HG03457 (cell line): ENCODE data around the gene KLHL5.
"Not testable (repeated sequence)": the region's sequence is repeated elsewhere in the genome, so short reads cannot be mapped to it uniquely, and the experiment has no call there.

Experiments
- ATAC-seq: cut with Tn5 transposase; IDR thresholded peaks from one replicate; pipeline ENCODE4 v1.9.1; 2021; ENCODE audit warnings: moderate number of reproducible peaks; ENCODE audit not compliant: unreplicated experiment

Gene KLHL5, protein sequence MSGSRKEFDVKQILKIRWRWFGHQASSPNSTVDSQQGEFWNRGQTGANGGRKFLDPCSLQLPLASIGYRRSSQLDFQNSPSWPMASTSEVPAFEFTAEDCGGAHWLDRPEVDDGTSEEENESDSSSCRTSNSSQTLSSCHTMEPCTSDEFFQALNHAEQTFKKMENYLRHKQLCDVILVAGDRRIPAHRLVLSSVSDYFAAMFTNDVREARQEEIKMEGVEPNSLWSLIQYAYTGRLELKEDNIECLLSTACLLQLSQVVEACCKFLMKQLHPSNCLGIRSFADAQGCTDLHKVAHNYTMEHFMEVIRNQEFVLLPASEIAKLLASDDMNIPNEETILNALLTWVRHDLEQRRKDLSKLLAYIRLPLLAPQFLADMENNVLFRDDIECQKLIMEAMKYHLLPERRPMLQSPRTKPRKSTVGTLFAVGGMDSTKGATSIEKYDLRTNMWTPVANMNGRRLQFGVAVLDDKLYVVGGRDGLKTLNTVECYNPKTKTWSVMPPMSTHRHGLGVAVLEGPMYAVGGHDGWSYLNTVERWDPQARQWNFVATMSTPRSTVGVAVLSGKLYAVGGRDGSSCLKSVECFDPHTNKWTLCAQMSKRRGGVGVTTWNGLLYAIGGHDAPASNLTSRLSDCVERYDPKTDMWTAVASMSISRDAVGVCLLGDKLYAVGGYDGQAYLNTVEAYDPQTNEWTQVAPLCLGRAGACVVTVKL

DNA sequence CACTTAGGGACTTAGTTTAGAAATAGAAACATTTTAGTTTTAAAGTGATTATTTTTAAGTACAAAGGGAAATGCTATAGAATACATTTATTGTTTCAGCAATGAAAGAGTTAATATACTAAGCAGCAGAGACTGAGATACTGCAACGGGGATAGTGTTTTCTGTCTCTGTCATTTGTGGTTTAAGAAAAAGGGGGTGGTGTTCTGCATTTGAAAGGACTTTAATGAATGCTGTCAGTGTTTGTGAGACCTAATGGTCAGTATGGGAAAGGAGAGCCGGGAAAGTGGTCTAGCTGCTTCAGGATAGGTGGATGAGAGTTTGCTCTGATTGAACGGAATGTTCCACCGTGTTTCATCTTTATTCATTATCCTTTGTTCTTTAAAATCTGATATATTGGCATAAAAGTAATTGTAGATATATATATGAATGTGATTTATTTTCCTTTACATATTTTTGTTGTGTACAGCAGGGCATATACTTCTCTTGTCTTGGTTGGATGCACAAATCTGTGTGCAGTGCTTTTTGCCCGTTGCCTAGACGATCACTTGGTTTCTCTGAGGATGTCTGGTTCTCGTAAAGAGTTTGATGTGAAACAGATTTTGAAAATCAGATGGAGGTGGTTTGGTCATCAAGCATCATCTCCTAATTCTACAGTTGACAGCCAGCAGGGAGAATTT, at the start of gene KLHL5:
Gene KLHL5, plus strand, starts transcription at position 139 of the 676 bp plus-strand sequence. Its CDS starts 421 bp downstream, at position 560.
- ATAC-seq = no peak

DNA sequence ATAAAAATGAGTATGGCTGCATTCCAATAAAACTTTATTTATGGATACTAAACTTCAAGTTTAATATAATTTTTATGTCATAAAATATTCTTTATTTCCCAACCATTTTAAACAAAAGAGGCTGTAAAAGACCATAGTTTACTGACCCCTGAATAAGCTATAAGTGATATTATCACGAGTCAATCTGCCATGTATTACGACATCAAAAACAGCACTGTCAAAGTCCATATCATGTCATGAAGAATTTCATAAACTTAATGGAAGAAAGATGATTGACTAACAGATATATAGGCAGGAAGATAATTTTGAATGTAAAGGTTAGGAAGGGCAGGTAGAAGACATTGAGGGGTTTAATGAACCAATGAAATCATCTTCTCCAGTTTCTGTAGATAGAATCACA, 48.0 kb upstream of the KLHL5 start:
- no peak for ATAC-seq

DNA sequence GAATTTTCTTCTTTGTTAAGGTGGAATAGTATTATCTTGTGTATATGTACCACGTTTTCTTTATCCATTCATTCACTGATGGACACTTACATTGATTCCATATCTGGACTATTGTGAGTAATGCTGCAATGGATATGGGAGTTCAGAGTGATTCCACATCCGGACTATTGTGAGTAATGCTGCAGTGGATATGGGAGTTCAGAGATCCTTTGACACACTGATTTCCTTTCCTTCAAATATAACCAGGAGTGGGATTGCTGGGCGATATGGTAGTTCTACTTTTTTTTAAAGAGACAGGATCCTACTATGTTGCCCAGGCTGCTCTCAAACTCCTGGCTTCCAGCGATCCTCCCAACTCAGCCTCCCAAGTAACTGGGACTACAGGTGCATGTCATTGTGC, 41.9 kb upstream of the KLHL5 start:
- no peak for ATAC-seq

DNA sequence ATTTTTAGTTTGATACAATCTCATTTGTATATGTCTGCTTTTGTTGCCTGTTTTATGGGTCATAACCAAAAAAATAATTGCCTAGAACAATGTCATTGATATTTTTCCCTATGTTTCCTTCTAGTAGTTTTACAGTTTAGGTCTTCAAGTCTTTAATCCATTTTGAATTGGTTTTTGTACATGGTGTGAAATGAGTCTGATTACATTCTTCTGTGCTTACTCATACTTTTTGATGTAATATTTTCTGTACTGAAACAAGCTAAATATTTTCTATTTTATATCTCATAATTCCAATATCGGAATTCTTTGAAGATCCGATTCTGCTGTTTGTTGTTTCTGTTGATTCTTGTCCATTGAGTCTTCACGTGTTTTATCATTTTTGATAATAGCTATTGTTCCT, 40.4 kb upstream of the KLHL5 start:
- no peak for ATAC-seq

DNA sequence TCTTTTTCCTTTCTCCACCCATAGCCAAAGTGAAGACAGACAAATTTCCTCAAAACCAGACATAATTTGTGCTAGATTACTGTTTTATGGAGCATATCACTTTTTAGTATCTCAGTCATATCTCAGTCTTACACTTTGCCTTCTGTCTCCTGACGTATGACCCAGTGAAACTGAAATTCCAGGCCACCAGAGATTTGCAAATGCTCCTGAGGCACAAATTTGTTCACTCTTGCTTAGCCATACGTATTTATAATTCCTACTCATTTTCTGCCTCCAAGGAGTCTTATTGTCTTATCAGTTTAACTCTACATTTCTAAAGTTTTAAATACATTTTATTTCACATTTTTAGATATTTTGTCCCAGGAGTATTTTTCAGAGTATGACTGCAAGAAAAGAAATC, 39.8 kb upstream of the KLHL5 start:
- ATAC-seq = no peak

DNA sequence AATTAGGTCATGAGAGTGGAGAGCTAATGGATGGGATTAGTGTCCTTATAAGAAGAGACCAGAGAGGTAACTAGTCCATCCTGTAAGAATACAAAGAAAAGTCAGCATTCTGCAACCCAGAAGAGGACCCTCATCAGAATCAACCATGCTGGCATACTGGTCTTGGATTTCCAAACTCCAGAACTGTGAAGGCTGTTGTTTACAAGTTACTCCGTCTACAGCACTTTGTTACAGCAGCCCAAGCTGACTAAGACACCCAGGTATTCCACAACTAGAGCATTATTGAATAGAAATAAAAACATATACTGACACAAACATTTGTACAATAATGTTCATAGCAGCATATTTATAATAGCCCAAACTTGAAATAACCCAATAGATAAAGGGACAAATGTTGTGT, 39.0 kb upstream of the KLHL5 start:
- ATAC-seq = no peak

DNA sequence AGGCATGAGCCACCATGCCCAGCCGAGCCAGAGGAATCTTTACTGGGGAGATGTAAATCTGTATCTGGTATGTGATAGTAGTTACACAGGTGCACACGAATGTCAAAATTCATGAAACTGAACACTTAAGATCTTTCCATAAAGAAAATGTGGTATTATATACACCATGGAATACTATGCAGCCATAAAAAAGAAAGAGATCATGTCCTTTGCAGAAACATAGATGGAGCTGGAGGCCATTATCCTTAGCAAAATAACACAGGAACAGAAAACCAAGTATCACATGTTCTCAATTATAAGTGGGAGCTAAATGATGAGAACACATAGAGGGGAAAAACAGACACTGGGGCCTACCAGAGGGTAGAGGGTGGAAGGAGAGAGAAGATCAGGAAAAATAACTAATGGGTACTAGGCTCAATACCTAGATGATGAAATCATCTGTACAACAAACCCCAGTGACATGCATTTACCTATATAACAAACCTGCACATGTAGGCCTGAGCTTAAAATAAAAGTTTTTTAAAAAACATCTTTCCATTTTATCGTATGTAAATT, 37.6 kb upstream of the KLHL5 start:
- no peak for ATAC-seq

DNA sequence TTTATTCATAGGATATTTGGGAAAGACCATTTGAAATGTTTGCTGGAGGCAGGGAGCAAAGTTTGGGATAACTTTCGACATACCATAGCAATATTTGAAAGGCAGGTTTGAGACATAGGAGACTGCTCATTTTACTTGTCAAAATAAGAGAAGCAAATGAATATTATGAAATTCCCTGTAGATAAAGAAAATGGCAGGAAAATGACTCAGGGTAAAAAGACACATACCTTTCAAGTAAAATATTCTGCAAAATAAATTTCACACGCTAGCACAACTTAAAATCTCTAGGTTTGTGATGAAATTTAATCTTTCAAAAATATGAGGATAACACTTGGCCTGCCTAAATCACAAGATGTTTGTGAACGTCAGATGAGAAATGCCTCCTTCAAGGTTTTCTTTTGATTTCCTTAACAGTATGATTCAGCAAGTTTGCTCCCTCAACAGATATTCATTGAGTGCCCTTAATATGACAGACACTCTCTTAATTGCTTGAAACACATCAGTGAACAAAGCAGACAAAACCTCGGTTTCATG, 36.4 kb upstream of the KLHL5 start:
- no peak for ATAC-seq

DNA sequence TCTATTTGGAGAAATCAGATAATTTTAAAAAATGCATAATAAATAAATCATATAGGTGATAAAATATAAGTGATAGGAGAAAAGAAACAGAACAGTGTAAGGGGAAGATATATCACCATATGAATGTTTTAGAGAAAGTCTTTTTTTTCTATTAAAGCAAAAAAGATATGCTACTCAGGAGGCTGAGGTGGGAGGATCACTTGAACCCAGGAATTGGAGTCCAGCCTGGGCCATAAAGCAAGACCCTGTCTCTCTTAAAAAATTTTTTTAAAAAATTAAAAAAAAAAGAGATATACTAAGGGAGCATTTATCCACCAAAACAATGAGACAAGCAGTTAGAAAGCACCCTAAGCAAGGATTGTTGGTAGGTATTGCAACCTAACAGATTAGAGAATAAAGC, 35.9 kb upstream of the KLHL5 start:
- ATAC-seq = no peak

DNA sequence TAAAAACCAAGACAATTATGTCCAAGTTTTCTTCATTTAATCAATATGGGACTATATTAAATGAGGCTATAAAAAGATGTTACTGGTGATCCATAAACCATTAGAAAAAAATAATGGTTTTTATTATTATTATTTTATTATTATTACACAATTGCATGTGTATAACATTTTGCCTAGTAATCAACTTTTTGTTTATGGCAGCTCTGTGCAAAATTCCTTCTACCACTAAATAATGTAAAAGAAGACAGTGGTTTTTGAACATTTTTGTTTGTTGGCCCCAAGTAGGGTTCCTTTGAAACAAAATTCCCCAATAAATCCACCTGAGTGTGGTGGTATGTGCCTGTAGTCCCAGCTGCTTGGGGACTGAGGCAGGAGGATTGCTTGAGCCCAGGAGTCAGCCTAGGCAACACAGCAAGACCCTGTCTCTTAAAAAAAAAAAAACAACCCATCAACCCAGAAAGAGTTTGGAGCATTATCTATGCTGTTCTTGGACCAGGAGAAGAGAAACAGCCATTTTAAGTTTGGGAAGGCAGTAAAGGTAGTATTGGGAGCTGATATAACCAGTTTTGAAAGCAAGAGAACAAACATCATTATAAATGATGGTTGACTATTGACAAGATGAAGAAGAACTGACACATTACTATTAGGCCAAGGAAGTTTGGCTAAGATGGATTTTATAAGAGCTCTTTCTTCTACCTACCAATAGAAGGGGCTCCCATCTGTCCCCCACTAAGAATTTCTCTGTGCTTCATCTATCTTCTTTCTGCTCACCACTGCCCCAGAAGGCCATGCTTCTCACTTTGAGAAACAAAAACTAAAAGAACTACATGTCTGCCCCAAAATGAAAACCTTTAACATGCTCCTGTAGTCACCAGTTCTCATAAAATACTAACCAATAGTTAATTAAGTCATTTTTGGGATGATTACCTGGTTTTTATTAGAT, 32.0 kb upstream of the KLHL5 start:
- ATAC-seq = no peak

DNA sequence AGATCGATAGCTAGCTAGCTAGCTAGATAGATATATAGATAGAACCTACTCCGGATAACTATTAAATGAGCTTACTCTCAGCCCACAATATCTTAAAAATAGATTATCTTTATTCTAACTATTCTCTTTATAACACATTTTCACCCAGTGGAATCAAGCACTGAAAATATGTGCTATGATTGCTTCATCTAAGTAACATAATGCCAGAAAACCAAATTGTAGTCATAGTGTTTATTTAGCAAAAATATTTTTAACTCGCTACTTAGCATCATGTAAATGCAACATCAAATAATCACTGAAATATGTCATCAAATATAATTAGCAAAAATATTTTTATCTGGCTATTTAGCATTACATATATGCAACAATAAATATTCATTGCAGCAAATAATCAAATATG, 31.3 kb upstream of the KLHL5 start:
- no peak for ATAC-seq

DNA sequence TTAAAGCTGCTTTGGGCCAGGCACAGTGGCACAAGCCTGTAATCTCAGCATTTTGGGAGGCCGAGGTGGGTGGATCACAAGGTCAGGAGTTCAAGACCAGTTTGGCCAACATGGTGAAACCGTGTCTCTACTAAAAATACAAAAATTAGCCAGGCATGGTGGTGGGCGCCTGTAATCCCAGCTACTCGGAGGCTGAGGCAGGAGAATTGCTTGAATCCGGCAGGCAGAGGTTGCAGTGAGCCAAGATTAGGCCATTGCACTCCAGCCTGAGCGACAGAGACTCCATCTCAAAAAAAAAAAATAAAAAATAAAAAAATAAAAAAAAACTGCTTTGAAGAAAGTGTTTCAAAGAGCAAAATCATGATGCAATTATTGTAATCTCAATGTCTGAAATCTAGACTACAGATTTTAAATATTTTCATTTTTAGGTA, 30.4 kb upstream of the KLHL5 start:
- not testable (repeated sequence) for ATAC-seq

DNA sequence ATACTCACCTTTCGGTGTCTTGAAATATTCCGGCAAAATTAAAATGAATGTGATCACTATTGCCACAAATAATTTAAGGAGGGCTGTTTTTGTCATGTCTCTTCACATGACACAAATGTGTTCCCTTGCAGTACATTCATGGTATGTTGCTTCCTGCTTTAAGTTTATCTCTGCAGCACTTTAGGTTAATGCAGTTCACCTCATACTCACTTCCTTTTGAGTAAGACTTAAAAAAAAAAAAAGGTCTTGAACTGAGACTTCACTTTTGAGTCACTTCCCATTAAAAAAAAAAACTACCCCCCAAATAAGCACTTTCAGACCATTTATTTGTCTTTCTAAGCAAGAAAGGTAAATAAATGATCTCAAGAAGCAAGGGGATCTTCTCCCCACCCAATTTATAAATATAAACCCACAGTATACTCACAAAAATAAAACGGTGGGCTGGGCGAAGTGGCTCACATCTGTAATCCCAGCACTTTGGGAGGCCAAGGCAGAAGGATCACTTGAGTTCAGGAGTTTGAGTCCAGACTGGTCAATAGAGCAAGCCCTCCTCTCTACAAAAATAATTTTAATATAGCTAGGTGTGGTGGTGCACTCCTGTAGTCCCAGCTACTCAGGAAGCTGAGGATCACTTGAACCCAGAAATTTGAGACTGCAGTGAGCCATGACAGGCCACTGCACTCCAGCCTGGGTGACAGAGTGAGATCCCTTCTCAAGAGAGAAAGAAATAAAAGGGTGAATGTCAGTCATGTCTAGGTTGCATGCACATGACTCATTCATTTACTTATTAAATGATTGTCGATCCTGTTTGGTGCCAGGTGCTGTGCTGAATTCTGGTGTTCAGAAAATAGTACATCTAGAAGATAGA, 29.6 kb upstream of the KLHL5 start, which contains the start of gene TMEM156:
Gene TMEM156, minus strand, starts transcription at position 192 of the 868 bp plus-strand sequence. Its CDS starts 96 bp downstream, at position 96.
- ATAC-seq = peak; percentile 51

DNA sequence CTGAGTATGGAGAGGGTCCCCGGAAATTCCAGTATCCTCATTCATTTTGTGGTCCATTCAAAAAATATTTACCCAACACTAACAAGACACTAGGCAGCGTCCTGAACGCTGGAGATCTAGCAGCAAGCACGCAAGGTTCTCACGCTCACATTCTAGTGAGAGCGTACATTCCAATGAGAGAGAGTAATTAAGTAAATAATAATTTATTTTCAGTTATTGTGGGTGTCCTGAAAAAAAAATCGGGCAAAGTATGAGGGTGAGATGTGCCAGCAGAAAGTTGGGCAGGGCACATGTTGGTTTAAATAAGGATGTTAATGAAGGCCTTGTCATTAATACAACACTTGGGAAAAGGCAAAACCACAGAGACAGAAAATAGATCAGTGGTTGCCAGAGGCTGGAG, 25.9 kb upstream of the KLHL5 start:
- ATAC-seq = no peak

DNA sequence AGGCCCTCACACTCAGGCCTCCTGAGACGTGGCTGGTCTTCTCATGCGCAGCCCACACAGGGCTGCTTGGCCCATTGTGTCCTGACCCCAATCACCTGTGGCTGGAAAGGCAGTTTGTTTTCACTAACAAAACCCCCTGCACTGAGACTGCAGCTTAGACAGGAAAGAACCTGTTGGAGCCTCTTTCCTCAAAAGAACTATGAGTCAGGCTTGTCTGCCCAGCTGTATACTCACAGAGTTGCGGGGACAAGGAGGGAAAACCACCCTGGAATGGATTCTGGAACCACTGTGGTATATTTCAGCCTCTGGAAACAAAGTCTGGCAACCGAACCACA, 24.6 kb upstream of the KLHL5 start:
- no peak for ATAC-seq

DNA sequence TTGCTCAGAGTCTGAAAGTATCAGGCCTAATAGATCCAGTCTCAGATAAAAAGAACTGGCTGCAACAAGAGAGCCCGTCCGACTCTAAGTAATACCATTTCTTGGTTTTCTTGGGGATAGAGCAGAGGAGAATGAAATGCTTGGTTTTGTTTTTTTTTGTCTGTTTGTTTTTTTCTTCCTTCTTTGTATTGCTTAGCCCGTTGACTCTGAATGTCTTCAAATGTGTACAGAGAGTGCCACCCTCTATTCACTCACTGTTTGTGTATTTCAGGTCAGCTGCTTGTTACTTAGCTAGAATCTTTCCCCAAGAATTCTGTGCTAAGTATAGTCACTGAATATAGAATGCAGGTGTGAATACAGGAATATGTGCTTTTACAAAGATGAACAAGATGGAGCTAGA, 24.1 kb upstream of the KLHL5 start:
- ATAC-seq = no peak

DNA sequence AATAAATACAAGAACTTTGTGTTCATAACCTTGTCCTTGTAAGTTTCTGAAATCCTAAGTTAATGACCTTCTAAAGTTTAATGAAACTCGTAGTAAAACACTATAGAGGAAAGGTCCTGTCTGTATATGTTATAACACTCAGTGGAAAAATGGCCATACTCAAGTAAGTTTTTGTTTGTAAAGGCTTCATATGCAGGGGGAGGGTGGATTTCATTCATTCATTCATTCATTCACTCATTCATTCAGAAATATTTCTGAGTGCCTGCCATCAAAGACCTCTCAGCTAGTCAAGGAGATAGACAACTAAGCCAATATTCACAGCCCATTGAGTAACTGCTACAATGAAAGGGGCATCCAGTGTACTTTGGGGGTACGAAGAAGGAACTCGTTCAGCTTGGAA, 22.9 kb upstream of the KLHL5 start:
- ATAC-seq = no peak

DNA sequence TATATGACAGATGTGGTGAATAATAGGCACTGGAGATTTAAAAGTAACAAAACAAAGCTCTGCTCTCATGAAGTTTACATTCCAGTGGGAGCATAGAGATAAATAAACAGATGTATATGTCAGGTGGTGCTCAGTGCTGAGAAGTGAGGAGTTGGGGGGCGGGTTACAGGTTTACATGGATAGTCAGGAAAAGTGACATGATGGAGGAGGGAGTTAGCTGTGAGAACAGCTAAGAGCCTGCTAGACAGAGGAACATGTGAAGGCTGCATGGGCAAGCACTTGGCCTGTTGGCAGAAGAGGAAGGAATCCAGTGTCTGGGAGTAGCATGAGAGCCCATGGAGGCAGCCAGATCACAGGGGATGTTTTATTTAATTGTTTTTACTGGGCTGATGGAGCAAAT, 19.7 kb upstream of the KLHL5 start:
- ATAC-seq = no peak
